Measurements from ENCODE around the gene RBM6. TPM values are rescaled to one million over a fixed set of nuclear protein-coding genes. Genes with fewer than 3 reads are reported as not detected.

The RBM6 gene
- total and polyA plus RNA-seq, 2 experiments from 2014 or later = 66.6 to 97.6 TPM

- H3K36me3 Mint-ChIP-seq (ENCODE audit: low read depth) = peaks cover 49% of the 10 kb centered on the region
Measured at GRCh38 chr3:50119786-50120185, 179.8 kb downstream of the RBM6 start.

More at GRCh38 chr3:50119786-50120185, 179.8 kb downstream of the RBM6 start:
- Histone ChIP-seq H3K4me2 (no peak overlapping the region), H3F3A (replicated peaks; ENCODE audit: low read depth) (peaks cover 22% of the 10 kb centered on the region; the same call in 1 of the 2 replicates), H3K36me3 (ENCODE audit: insufficient read depth) (peaks cover 38% of the 10 kb centered on the region), H2AFZ (no peak overlapping the region), H3K79me2 (replicated peaks; ENCODE audit: insufficient read depth) (no peaks in the 10 kb centered on the region), H3K4me1 (ENCODE audit: insufficient read depth) (peaks cover 6% of the 10 kb centered on the region), H3K9me2 (ENCODE audit: insufficient read depth) (no peaks in the 10 kb centered on the region; the same call in 1 of the 2 replicates), H4K20me1 (replicated peaks; ENCODE audit: insufficient read depth) (peaks cover 6% of the 10 kb centered on the region; the same call in 1 of the 2 replicates), H3K4me3 (no peak overlapping the region), H3K27me3 (ENCODE audit: insufficient read depth) (no peaks in the 10 kb centered on the region), H3K27ac (ENCODE audit: low read depth) (no peak overlapping the region)
- Mint-ChIP-seq H3K27ac (no peak overlapping the region), H3K27me3 (ENCODE audit: insufficient read depth, low read depth, poor library complexity) (peaks cover 9% of the 10 kb centered on the region), H3K4me1 (peaks cover 22% of the 10 kb centered on the region), H3K9me3 (no peaks in the 10 kb centered on the region), H3K4me3 (no peak overlapping the region)
- DNase-seq (ENCODE audit: low spot score) (no peak), ATAC-seq (no peak)
- no peak for TF ChIP-seq ZNF462 (CRISPR knock-in tag; IDR thresholded peaks at IDR 0.05)

All from GM23338 (cell line).